NOMO-1 (cell line): ENCODE results near the gene PHAX.
"Not testable (repeated sequence)": the region's sequence is repeated elsewhere in the genome, so short reads cannot be mapped to it uniquely, and the experiment has no call there.

ENCODE experiments used
- DNase-seq, 2 experiments: peaks; one replicate each; lab custom pipeline; 2025; ENCODE audit not compliant: unreplicated experiment in 2 of 2; lab: John Stamatoyannopoulos, UW

PHAX gene

GRCh38 chr5:126599971-126600630 lies 646 bp upstream of the PHAX start:
- not testable (repeated sequence) for DNase-seq

- no peak for DNase-seq
These were observed 2.8 kb downstream of the PHAX start for GRCh38 chr5:126603402-126603991.

GRCh38 chr5:126605525-126605924 lies 4.8 kb downstream of the PHAX start:
- DNase-seq = no peak

GRCh38 chr5:126610160-126610559 lies 9.4 kb downstream of the PHAX start:
- DNase-seq = no peak

GRCh38 chr5:126610616-126611015 lies 9.9 kb downstream of the PHAX start:
- no peak for DNase-seq

- DNase-seq = no peak
These were observed 13.3 kb downstream of the PHAX start for GRCh38 chr5:126613941-126614592.

- no peak for DNase-seq
These were observed 14.5 kb downstream of the PHAX start for GRCh38 chr5:126615286-126615685.

GRCh38 chr5:126617603-126618002 lies 16.9 kb downstream of the PHAX start:
- DNase-seq = not testable (repeated sequence)

- no peak for DNase-seq
These were observed 19.0 kb downstream of the PHAX start for GRCh38 chr5:126619781-126620180.

GRCh38 chr5:126624534-126624933 lies 23.8 kb downstream of the PHAX start:
- peak; percentile 3 to 55 for DNase-seq

- DNase-seq = no peak
These were observed 27.4 kb downstream of the PHAX start for GRCh38 chr5:126628102-126628501.

- DNase-seq = no peak
These were observed 31.2 kb downstream of the PHAX start for GRCh38 chr5:126631920-126632319.

GRCh38 chr5:126633552-126633951 lies 32.8 kb downstream of the PHAX start:
- no peak for DNase-seq

- DNase-seq = no peak
These were observed 34.8 kb downstream of the PHAX start for GRCh38 chr5:126635585-126635984.

- peak in 1 of 2 experiments; percentile 15 for DNase-seq
These were observed 36.2 kb downstream of the PHAX start for GRCh38 chr5:126636956-126637355.

GRCh38 chr5:126640866-126641265 lies 40.1 kb downstream of the PHAX start:
- DNase-seq = peak in 1 of 2 experiments; percentile 32

GRCh38 chr5:126641387-126641786 lies 40.6 kb downstream of the PHAX start:
- DNase-seq = no peak

GRCh38 chr5:126645132-126645531 lies 44.4 kb downstream of the PHAX start:
- no peak for DNase-seq

GRCh38 chr5:126647071-126647470 lies 46.3 kb downstream of the PHAX start:
- no peak for DNase-seq

- DNase-seq = no peak
These were observed 47.7 kb downstream of the PHAX start for GRCh38 chr5:126648471-126648870.

GRCh38 chr5:126649057-126649456 lies 48.3 kb downstream of the PHAX start:
- DNase-seq = not testable (repeated sequence)

GRCh38 chr5:126649709-126650108 lies 49.0 kb downstream of the PHAX start:
- DNase-seq = not testable (repeated sequence)
